ENCODE data around the gene SCIMP. TPM values are rescaled to one million over a fixed set of nuclear protein-coding genes. Genes with fewer than 3 reads are reported as not detected.
A peak's percentile ranks its signal among the peaks of the same experiment; 100 is the strongest.
"Not testable (repeated sequence)": the region's sequence is repeated elsewhere in the genome, so short reads cannot be mapped to it uniquely, and the experiment has no call there.

SCIMP gene
- polyA plus RNA-seq, 6 donors from 2014 or later: 80.4 to 181 (median 103) TPM

DNA sequence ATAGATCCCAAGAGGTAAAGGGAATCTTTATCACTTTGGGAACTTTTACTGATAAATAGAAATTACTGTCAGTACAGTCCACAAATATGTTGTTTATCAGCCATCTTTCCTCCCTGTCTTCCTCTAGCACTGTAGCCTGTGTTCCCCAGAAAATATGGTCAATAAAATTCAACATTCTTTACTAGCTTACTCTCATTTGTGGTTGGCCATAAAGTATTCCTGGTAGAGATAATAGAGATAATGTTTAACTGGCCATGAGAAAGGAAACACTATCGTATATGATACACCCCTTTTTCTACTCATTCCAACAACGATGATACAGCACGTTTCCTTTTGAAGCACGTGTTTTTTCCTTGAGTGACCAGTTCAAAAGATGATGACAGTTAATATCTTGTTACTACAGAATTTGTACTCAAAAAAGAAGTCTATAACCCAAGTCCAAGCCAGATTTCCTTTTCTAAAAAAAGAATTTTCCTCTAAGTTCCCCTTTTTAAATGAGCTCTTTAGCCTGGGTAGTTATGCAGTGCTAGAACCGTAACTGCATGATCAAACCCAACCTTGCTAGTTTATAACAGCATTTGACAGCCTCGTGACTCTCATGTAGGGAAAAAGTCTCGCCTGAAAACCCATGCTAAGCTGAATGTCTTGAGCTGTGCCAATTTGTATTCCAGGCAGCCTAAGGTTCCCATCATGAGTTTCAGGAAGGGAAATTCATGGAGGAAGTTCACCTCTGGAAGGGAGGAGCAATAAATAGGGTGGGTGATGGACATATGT, 68.7 kb downstream of the SCIMP start:
- H3K27ac Mint-ChIP-seq: peak overlapping the region in 4 of 6 donors; percentile 25 to 46 (median 38)
- peak; percentile 61 to 87 for ATAC-seq (ENCODE audit: low read depth in 2 of 2)
- H3K4me3 Mint-ChIP-seq: peak overlapping the region in 6 of 8 donors; percentile 20 to 84 (median 58)
- not testable (repeated sequence) for H3K9me3 Mint-ChIP-seq, H3K27me3 Mint-ChIP-seq, H3K36me3 Mint-ChIP-seq
- peak; percentile 17 for DNase-seq
- H3K4me1 Mint-ChIP-seq: peaks cover 16 to 57% (median 22%) of the 10 kb centered on the region in 3 donors

DNA sequence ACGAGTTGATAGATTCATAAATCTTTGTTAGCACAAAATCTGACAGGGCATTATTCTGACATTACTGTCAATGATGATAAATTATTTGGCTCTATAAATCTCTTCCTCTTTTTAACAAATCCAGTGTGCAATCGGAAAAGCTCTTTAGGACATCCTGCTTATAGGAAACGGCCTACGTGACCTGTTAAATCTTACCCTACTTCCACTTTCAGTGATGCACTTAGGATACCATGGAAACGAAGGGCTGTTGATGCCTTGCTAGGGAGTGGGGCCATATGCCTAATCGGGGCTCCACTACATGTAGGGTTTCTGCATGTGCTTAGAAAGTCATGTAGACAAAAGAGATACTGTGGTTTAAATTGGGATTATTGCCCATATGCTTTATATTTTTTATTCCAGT, 70.2 kb downstream of the SCIMP start:
- DNase-seq (no peak), ATAC-seq (ENCODE audit: low read depth in 2 of 2) (peak; percentile 25 to 48)
- Mint-ChIP-seq H3K27me3 (no peaks in the 10 kb centered on the region), H3K4me1 (peaks cover 16 to 53% (median 22%) of the 10 kb centered on the region in 3 donors), H3K4me3 (no peak overlapping the region), H3K27ac (no peak overlapping the region), H3K9me3 (no peaks in the 10 kb centered on the region), H3K36me3 (no peaks in the 10 kb centered on the region)

DNA sequence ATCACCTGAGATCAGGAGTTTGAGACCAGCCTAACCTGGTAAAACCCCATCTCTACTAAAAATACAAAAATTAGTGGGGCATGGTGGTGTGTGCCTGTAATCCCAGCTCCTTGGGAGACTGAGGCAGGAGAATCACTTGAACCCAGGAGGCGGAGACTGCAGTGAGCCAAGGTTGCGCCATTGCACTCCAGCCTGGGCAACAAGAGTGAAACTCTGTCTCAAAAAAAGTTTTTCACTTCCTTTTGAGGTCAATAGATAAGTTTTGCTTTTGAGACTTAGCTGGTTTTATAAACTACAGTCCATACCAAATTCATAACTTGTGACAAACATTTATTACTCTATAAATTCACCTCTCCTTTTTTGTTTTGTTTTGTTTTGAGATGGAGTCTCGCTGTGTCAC, 72.9 kb downstream of the SCIMP start:
- not testable (repeated sequence) for H3K9me3 Mint-ChIP-seq; DNase-seq; H3K27ac Mint-ChIP-seq; ATAC-seq (ENCODE audit: low read depth in 2 of 2); H3K36me3 Mint-ChIP-seq; H3K4me3 Mint-ChIP-seq
- peaks cover 12 to 31% (median 13%) of the 10 kb centered on the region in 3 donors for H3K4me1 Mint-ChIP-seq
- peaks cover 4 to 18% (median 16%) of the 10 kb centered on the region in 3 donors for H3K27me3 Mint-ChIP-seq

DNA sequence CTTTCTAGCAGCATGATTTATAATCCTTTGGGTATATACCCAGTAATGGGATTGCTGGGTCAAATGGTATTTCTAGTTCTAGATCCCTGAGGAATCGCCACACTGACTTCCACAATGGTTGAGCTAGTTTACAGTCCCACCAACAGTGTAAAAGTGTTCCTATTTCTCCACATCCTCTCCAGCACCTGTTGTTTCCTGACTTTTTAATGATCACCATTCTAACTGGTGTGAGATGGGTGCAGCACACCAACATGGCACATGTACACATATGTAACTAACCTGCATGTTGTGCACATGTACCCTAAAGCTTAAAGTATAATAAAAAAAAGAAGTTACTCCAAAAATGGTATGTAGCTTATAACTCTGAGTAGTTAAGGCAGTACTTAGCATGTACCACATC, 74.0 kb downstream of the SCIMP start:
- Mint-ChIP-seq H3K27ac (peak overlapping the region in 1 of 6 donors; percentile 9), H3K27me3 (peaks cover 4 to 18% (median 16%) of the 10 kb centered on the region in 3 donors), H3K4me1 (peaks cover under 1 to 22% (median 2%) of the 10 kb centered on the region in 3 donors)
- H3K36me3 Mint-ChIP-seq; H3K9me3 Mint-ChIP-seq; ATAC-seq (ENCODE audit: low read depth in 2 of 2); H3K4me3 Mint-ChIP-seq; DNase-seq: not testable (repeated sequence)

Other genes starting within 250 kb of the SCIMP start
- gene CAMTA2, start 247.2 kb downstream of the SCIMP start, polyA plus RNA-seq (ENCODE audit: low read depth in 6 of 6): 10 to 100 TPM in 1 of 6 donors, 1 to 10 TPM in 5; 3.3 to 16.7 (median 5.2) TPM
- under 1 TPM in 3 of 6 donors, not detected in 3; 0.40 to 0.98 (median 0.41) TPM for gene INCA1, start 237.3 kb downstream of the SCIMP start, polyA plus RNA-seq (ENCODE audit: low read depth in 6 of 6)
- gene KIF1C, start 236.9 kb downstream of the SCIMP start, polyA plus RNA-seq (ENCODE audit: low read depth in 6 of 6): 1 to 10 TPM in 3 of 6 donors, under 1 TPM in 2, not detected in 1; 0.16 to 3.6 (median 2.0) TPM
- gene SLC52A1, start 199.4 kb downstream of the SCIMP start, polyA plus RNA-seq (ENCODE audit: low read depth in 6 of 6): not detected
- gene ZFP3, start 156.4 kb downstream of the SCIMP start, polyA plus RNA-seq (ENCODE audit: low read depth in 6 of 6): 1 to 10 TPM; 1.7 to 4.1 (median 3.6) TPM
- gene ZNF232, start 123.0 kb downstream of the SCIMP start, polyA plus RNA-seq (ENCODE audit: low read depth in 6 of 6): 10 to 100 TPM in 3 of 6 donors, 1 to 10 TPM in 3; 6.3 to 25.3 (median 10.1) TPM
- gene USP6, start 118.8 kb downstream of the SCIMP start, polyA plus RNA-seq (ENCODE audit: low read depth in 6 of 6): under 1 TPM; 0.06 to 0.37 (median 0.12) TPM
- 1 to 10 TPM in 5 of 6 donors, under 1 TPM in 1; 0.82 to 4.8 (median 4.0) TPM for gene ZNF594, start 43.0 kb downstream of the SCIMP start, polyA plus RNA-seq (ENCODE audit: low read depth in 6 of 6)
- gene RABEP1, start 47.4 kb upstream of the SCIMP start, polyA plus RNA-seq (ENCODE audit: low read depth in 6 of 6): 10 to 100 TPM; 54.6 to 90.2 (median 71.8) TPM
- 100 to 1,000 TPM; 261 to 392 (median 297) TPM for gene NUP88, start 184.8 kb upstream of the SCIMP start, polyA plus RNA-seq (ENCODE audit: low read depth in 6 of 6)
- 10 to 100 TPM; 41.4 to 58.7 (median 50.5) TPM for gene RPAIN, start 185.3 kb upstream of the SCIMP start, polyA plus RNA-seq (ENCODE audit: low read depth in 6 of 6)
- gene C1QBP, start 204.3 kb upstream of the SCIMP start, polyA plus RNA-seq (ENCODE audit: low read depth in 6 of 6): 100 to 1,000 TPM; 206 to 309 (median 274) TPM
- gene DHX33, start 234.1 kb upstream of the SCIMP start, polyA plus RNA-seq (ENCODE audit: low read depth in 6 of 6): 1 to 10 TPM in 3 of 6 donors, under 1 TPM in 3; 0.19 to 1.9 (median 1.1) TPM

All from naive B cell (primary cell).